OCI-LY7 (cell line): ENCODE data around the gene PLEKHF1. TPM values are rescaled to one million over a fixed set of nuclear protein-coding genes. Genes with fewer than 3 reads are reported as not detected.

Experiments used
- BruUV-seq: library from RNA; stranded (reverse); fragments of 400-500 nt; replicated peaks from 2 replicates; lab custom pipeline; 2021; lab: Mats Ljungman, UMichigan
- CTCF ChIA-PET: fragments of 300-600 bp; sonication (Branson Sonifier 250); formaldehyde crosslinking; loops from one replicate; lab custom pipeline; 2022; ENCODE audit warnings: antibody characterized with exemption; ENCODE audit not compliant: unreplicated experiment; lab: Charles Lee
- POLR2A ChIA-PET: fragments of 300-600 bp; sonication (Branson Sonifier 250); formaldehyde crosslinking; loops from one replicate; lab custom pipeline; 2022; ENCODE audit warnings: antibody characterized with exemption; lab: Charles Lee
- DNase-seq: peaks from one replicate; pipeline ENCODE4 v3.0.0-alpha.2; 2015; ENCODE audit warnings: low spot score
- H2AFZ ChIP-seq: fragments of 200-600 bp; sonication (generic), shearing (Covaris generic); 2 replicates; pipeline ENCODE4 v1.6.1; 2014; ENCODE audit warnings: mild to moderate bottlenecking, antibody characterized with exemption, low read length, moderate library complexity
- H3K27ac ChIP-seq: fragments of 200-600 bp; sonication (generic); 2 replicates; pipeline ENCODE4 v1.5.1; 2014; ENCODE audit warnings: mixed run types, low read depth, mild to moderate bottlenecking, moderate library complexity, low read length, inconsistent platforms; ENCODE audit not compliant: poor library complexity, severe bottlenecking
- H3K36me3 ChIP-seq: fragments of 200-600 bp; sonication (generic); 2 replicates; pipeline ENCODE4 v1.6.1; 2014; ENCODE audit warnings: mild to moderate bottlenecking, antibody characterized with exemption, low read length, moderate library complexity, mixed read lengths; ENCODE audit not compliant: insufficient read depth
- H3K4me1 ChIP-seq: fragments of 200-600 bp; sonication (generic); 2 replicates; pipeline ENCODE4 v1.5.1; 2014; ENCODE audit warnings: mild to moderate bottlenecking, low read length; ENCODE audit not compliant: insufficient read depth, poor library complexity, severe bottlenecking
- H3K4me2 ChIP-seq: fragments of 200-600 bp; sonication (generic); 2 replicates; pipeline ENCODE4 v1.6.1; 2014; ENCODE audit warnings: mild to moderate bottlenecking, low read length
- H3K4me3 ChIP-seq: fragments of 200-600 bp; sonication (generic); 2 replicates; pipeline ENCODE4 v1.5.1; 2014; ENCODE audit warnings: mild to moderate bottlenecking, low read depth, low read length; ENCODE audit not compliant: poor library complexity, severe bottlenecking
- H3K79me2 ChIP-seq: fragments of 200-600 bp; sonication (generic); 2 replicates; pipeline ENCODE4 v1.6.1; 2016; ENCODE audit warnings: low read depth, mild to moderate bottlenecking, low read length, moderate library complexity, mixed read lengths; ENCODE audit not compliant: insufficient read depth
- H3K9me2 ChIP-seq: fragments of 200-600 bp; sonication (generic); 2 replicates; pipeline ENCODE4 v1.6.1; 2016; ENCODE audit warnings: mild to moderate bottlenecking, low read length, mixed read lengths; ENCODE audit not compliant: insufficient read depth
- H3K9me3 ChIP-seq: fragments of 200-600 bp; sonication (generic); 2 replicates; pipeline ENCODE4 v1.6.1; 2014; ENCODE audit warnings: mild to moderate bottlenecking, mixed run types, low read length, mixed read lengths
- H4K20me1 ChIP-seq: fragments of 200-600 bp; sonication (generic); 2 replicates; pipeline ENCODE4 v1.6.1; 2014; ENCODE audit warnings: mild to moderate bottlenecking, antibody characterized with exemption, low read length, moderate library complexity, mixed read lengths; ENCODE audit not compliant: insufficient read depth
- CTCF ChIP-seq: fragments of 200-600 bp; sonication (generic); conservative IDR thresholded peaks from 2 replicates; pipeline ENCODE4 v1.5.1; 2014; ENCODE audit warnings: mild to moderate bottlenecking, antibody characterized with exemption, low read length, moderate library complexity, mixed read lengths
- EZH2phosphoT487 ChIP-seq: fragments of 200-600 bp; sonication (generic); IDR thresholded peaks from 2 replicates; pipeline ENCODE4 v1.6.1; 2018; ENCODE audit warnings: low read depth, borderline replicate concordance, mild to moderate bottlenecking, mixed run types, antibody characterized with exemption, low read length, moderate library complexity, mixed read lengths
- intact Hi-C: fragments of 100-400 bp; cut with micrococcal nuclease; formaldehyde crosslinking; loops from one replicate; pipeline ENCODE4 v1.10.0; 2022; ENCODE audit not compliant: unreplicated experiment
- total RNA-seq, 2 experiments: library from RNA; depleted of rRNA in 1 of 2; stranded (reverse); fragments of >200 nt in 1 of 2; shearing (Covaris generic) in 1 of 2; gene quantifications; 2 replicates each; pipeline ENCODE4 v1.2.3, GENCODE V29; 2014 to 2022

PLEKHF1 gene
- total RNA-seq, 2 experiments from 2014 or later = 5.0 to 7.0 TPM

- BruUV-seq = no TSS peak
- Histone ChIP-seq H3K4me1 (peaks cover 6% of the 10 kb centered on the region), H3K9me2 (no peaks in the 10 kb centered on the region), H2AFZ (no peak overlapping the region), H3K36me3 (no peaks in the 10 kb centered on the region), H3K9me3 (peaks cover 8% of the 10 kb centered on the region), H3K79me2 (no peaks in the 10 kb centered on the region), H3K4me2 (no peak overlapping the region), H4K20me1 (no peaks in the 10 kb centered on the region), H3K4me3 (no peak overlapping the region), H3K27ac (no peak overlapping the region)
- TF ChIP-seq EZH2phosphoT487 = no peak
- peak; percentile 65 for TF ChIP-seq CTCF
- intact Hi-C loops = loop anchor here (1.0 kb wide), 1 partner anchor 81 kb away; no protein-coding TSS in a partner anchor
- peak; percentile 62 for DNase-seq
- ChIA-PET POLR2A (interaction anchor here (1.0 kb wide), 1 partner anchor 80 kb away, joined by 3 read pairs; no protein-coding TSS in a partner anchor), CTCF (no interaction called here)
Measured at GRCh38 chr19:29690842-29691241, 25.6 kb downstream of the PLEKHF1 start.

- POLR2A ChIA-PET = no interaction called here
- no TSS peak for BruUV-seq
Measured at GRCh38 chr19:29694161-29694560, 28.9 kb downstream of the PLEKHF1 start.

More at GRCh38 chr19:29694161-29694560, 28.9 kb downstream of the PLEKHF1 start:
- Histone ChIP-seq H3K9me3 (peaks cover 14% of the 10 kb centered on the region), H3K36me3 (no peaks in the 10 kb centered on the region), H3K79me2 (no peaks in the 10 kb centered on the region), H2AFZ (no peak overlapping the region), H3K27ac (no peak overlapping the region), H3K4me1 (peaks cover 6% of the 10 kb centered on the region), H3K9me2 (no peaks in the 10 kb centered on the region), H4K20me1 (no peaks in the 10 kb centered on the region), H3K4me2 (no peak overlapping the region), H3K4me3 (no peak overlapping the region)
- CTCF ChIA-PET = interaction anchor here (0.9 to 1.3 kb wide), 3 partner anchors 22 to 84 kb away, joined by 3 to 4 read pairs (median 4); no protein-coding TSS in a partner anchor
- no peak for DNase-seq
- TF ChIP-seq CTCF = no peak
- TF ChIP-seq EZH2phosphoT487 = no peak
- intact Hi-C loops = loop anchor here (1.0 kb wide), 1 partner anchor 22 kb away; no protein-coding TSS in a partner anchor
